Mucosa of descending colon (tissue), 3 donors: ENCODE results near the gene TOMM20L. TPM values are rescaled to one million over a fixed set of nuclear protein-coding genes. Genes with fewer than 3 reads are reported as not detected.
"Not testable (repeated sequence)": the region's sequence is repeated elsewhere in the genome, so short reads cannot be mapped to it uniquely, and the experiment has no call there.

Experiments used
- ATAC-seq: fragments of 200-7000 bp; cut with Tn5 transposase; one replicate; pipeline ENCODE4 v1.9.1; 2020; ENCODE audit warnings: mild to moderate bottlenecking, moderate library complexity
- DNase-seq, 3 donors: peaks; one replicate each; pipeline ENCODE4 v3.0.0-alpha.2; 2020
- H3K36me3 ChIP-seq: fragments of 200-600 bp; one replicate; pipeline ENCODE4 v1.8.0; 2021; ENCODE audit warnings: low read depth, mild to moderate bottlenecking
- H3K4me1 ChIP-seq: fragments of 200-600 bp; one replicate; pipeline ENCODE4 v1.8.0; 2021; ENCODE audit warnings: low read depth, mild to moderate bottlenecking
- H3K4me3 ChIP-seq: fragments of 200-600 bp; one replicate; pipeline ENCODE4 v1.8.0; 2021; ENCODE audit warnings: mild to moderate bottlenecking
- H3K9me3 ChIP-seq: fragments of 200-600 bp; one replicate; pipeline ENCODE4 v1.8.0; 2021; ENCODE audit warnings: mild to moderate bottlenecking
- CTCF ChIP-seq: fragments of 200-600 bp; IDR thresholded peaks from one replicate; pipeline ENCODE4 v1.8.0; 2022; ENCODE audit warnings: antibody characterized with exemption, mild to moderate bottlenecking
- intact Hi-C, 2 donors: fragments of 100-400 bp; cut with DNase I in 1 of 2; cut with micrococcal nuclease in 1 of 2; formaldehyde crosslinking; loops; one replicate each; pipeline versions ENCODE4 v1.11.0 to v1.11.1; 2022; cut with DNase I, micrococcal nuclease
- long read RNA-seq, 2 donors: library from polyadenylated mRNA; unstranded; transcript quantifications; one replicate each; pipeline ENCODE4 v2.0.0, GENCODE V29; 2019 to 2021
- total RNA-seq, 3 donors: library from RNA; stranded (reverse); fragmentation: NEBNext Ultra II Directional in 2 of 3; extraction: Animal tissue kit (Norgen Biotek cat#: 25700) in 2 of 3; gene quantifications; one replicate each; pipeline versions ENCODE4 v1.2.1 to v1.2.4, GENCODE V29; 2021 to 2023
- donor health status: DM: no; HTN: no; CAD: no; lungs with moderate emphysema.
- donor health status: DM: no; HTN: no; CAD: no.
- donor health status: DM: no; HTN: yes; CAD: no.

Gene TOMM20L
- total RNA-seq, result 1 to 10 TPM in 1 of 3 donors, not detected in 2; 1.0 TPM
- long read RNA-seq, donor 1, partial matches to known transcripts, result 0 of 2 reads
- long read RNA-seq, donor 1, other reads (novel, unspliced or antisense), result 2 of 2 reads
- long read RNA-seq, donor 2, result 0 reads

- DNase-seq (peak; percentile 77 to 88 (median 84)), ATAC-seq (peak; percentile 96)
- Histone ChIP-seq H3K9me3 (no peaks in the 10 kb centered on the region), H3K36me3 (no peaks in the 10 kb centered on the region), H3K4me3 (peak within 1 kb of the TSS; percentile 4), H3K4me1 (peaks cover 4% of the 10 kb centered on the region)
- intact Hi-C loops, result no loop called here
- TF ChIP-seq CTCF, result peak; percentile 86
Observed at GRCh38 chr14:58395812-58396788, at the start of gene TOMM20L. Gene TOMM20L, plus strand, starts transcription at chr14:58395930. Its CDS starts 28 bp downstream, at chr14:58395958.

- Histone ChIP-seq H3K4me1 (peaks cover 3% of the 10 kb centered on the region), H3K36me3 (no peaks in the 10 kb centered on the region), H3K9me3 (no peaks in the 10 kb centered on the region), H3K4me3 (no peak overlapping the region)
- intact Hi-C loops, result no loop called here
- ATAC-seq (no peak), DNase-seq (no peak)
- TF ChIP-seq CTCF, result no peak
Observed at GRCh38 chr14:58353516-58354299, 42.0 kb upstream of the TOMM20L start.

- no peaks in the 10 kb centered on the region for H3K36me3 ChIP-seq
- TF ChIP-seq CTCF, result no peak
- H3K4me1 ChIP-seq, result peaks cover 3% of the 10 kb centered on the region
- H3K4me3 ChIP-seq, result no peak overlapping the region
- no peaks in the 10 kb centered on the region for H3K9me3 ChIP-seq
- DNase-seq (no peak), ATAC-seq (no peak)
- intact Hi-C loops, result no loop called here
Observed at GRCh38 chr14:58354808-58355207, 40.9 kb upstream of the TOMM20L start.

- ATAC-seq, result no peak
- H3K4me1 ChIP-seq, result peaks cover 3% of the 10 kb centered on the region
- no peak for DNase-seq
- no peaks in the 10 kb centered on the region for H3K36me3 ChIP-seq
- intact Hi-C loops, result no loop called here
- H3K4me3 ChIP-seq, result no peak overlapping the region
- no peaks in the 10 kb centered on the region for H3K9me3 ChIP-seq
- TF ChIP-seq CTCF, result no peak
Observed at GRCh38 chr14:58356268-58356667, 39.5 kb upstream of the TOMM20L start.

- ATAC-seq, intact Hi-C loops, H3K4me3 ChIP-seq, H3K36me3 ChIP-seq, H3K4me1 ChIP-seq, H3K9me3 ChIP-seq, DNase-seq: not testable (repeated sequence)
Observed at GRCh38 chr14:58362272-58362671, 33.5 kb upstream of the TOMM20L start.
